Smooth muscle cell (in vitro differentiated cells): Measurements from ENCODE around the gene PCDH1. TPM values are rescaled to one million over a fixed set of nuclear protein-coding genes. Genes with fewer than 3 reads are reported as not detected.

Experiments used
- DNase-seq: peaks from one replicate; lab custom pipeline; 2025; ENCODE audit not compliant: unreplicated experiment; lab: John Stamatoyannopoulos, UW
- H2AFZ ChIP-seq: fragments of 200-600 bp; sonication (generic); 2 replicates; pipeline ENCODE4 v1.6.0; 2016; ENCODE audit warnings: antibody characterized with exemption, low read depth, mild to moderate bottlenecking
- H3F3A ChIP-seq: fragments of 200-600 bp; sonication (generic); 2 replicates; pipeline ENCODE4 v1.6.0; 2017; ENCODE audit warnings: antibody characterized with exemption, low read depth
- H3K27ac ChIP-seq: fragments of 200-600 bp; sonication (generic); 2 replicates; pipeline ENCODE4 v1.5.1; 2016; ENCODE audit warnings: low read depth, mild to moderate bottlenecking
- H3K27me3 ChIP-seq: fragments of 200-600 bp; sonication (generic); 2 replicates; pipeline ENCODE4 v1.6.1; 2016; ENCODE audit warnings: low read depth, mild to moderate bottlenecking
- H3K36me3 ChIP-seq: fragments of 200-600 bp; sonication (generic); 2 replicates; pipeline ENCODE4 v1.5.1; 2016; ENCODE audit warnings: low read depth
- H3K4me1 ChIP-seq: fragments of 200-600 bp; sonication (generic); 2 replicates; pipeline ENCODE4 v1.5.1; 2016; ENCODE audit warnings: low read depth
- H3K4me2 ChIP-seq: fragments of 200-600 bp; sonication (generic); 2 replicates; pipeline ENCODE4 v1.6.0; 2016; ENCODE audit warnings: mild to moderate bottlenecking
- H3K4me3 ChIP-seq: fragments of 200-600 bp; sonication (generic); 2 replicates; pipeline ENCODE4 v1.5.1; 2016; ENCODE audit warnings: mild to moderate bottlenecking
- H3K79me2 ChIP-seq: fragments of 200-600 bp; sonication (generic); 2 replicates; pipeline ENCODE4 v1.6.0; 2016; ENCODE audit warnings: low read depth, mild to moderate bottlenecking
- H3K9ac ChIP-seq: fragments of 200-600 bp; sonication (generic); 2 replicates; pipeline ENCODE4 v1.6.0; 2016; ENCODE audit warnings: low read depth
- H3K9me3 ChIP-seq: fragments of 200-600 bp; sonication (generic); replicated peaks from 2 replicates; pipeline ENCODE4 v1.5.1; 2016; ENCODE audit warnings: low read depth
- H4K20me1 ChIP-seq: fragments of 200-600 bp; sonication (generic); 2 replicates; pipeline ENCODE4 v1.6.0; 2016; ENCODE audit warnings: low read depth
- CTCF ChIP-seq: fragments of 200-600 bp; sonication (generic); IDR thresholded peaks from 2 replicates; pipeline ENCODE4 v1.5.1; 2017; ENCODE audit warnings: borderline replicate concordance, mild to moderate bottlenecking, antibody characterized with exemption; ENCODE audit not compliant: insufficient read depth, poor library complexity, severe bottlenecking
- WGBS: methylation state at CpG from one replicate; pipeline ENCODE4 v1.1.7; 2016; ENCODE audit warnings: low lambda C conversion rate; 5-methylcytosine and 5-hydroxymethylcytosine counted together
- polyA plus RNA-seq: library from polyadenylated mRNA; unstranded; fragments of >200 nt; fragmentation: Nextera tagmentation; extraction: Ambion mirVana; gene quantifications from 2 replicates; pipeline ENCODE4 v1.2.1, GENCODE V29; 2016
- total RNA-seq: library from RNA; depleted of rRNA; stranded (reverse); fragments of >200 nt; gene quantifications from 2 replicates; pipeline ENCODE4 v1.2.3, GENCODE V29; 2014

PCDH1 gene
- total and polyA plus RNA-seq, 2 experiments from 2014 or later = 2.5 to 14.7 TPM

GRCh38 chr5:141873933-141874261 lies 4.3 kb downstream of the PCDH1 start:
- Histone ChIP-seq H3K4me1 (peaks cover 40% of the 10 kb centered on the region), H2AFZ (no peak overlapping the region), H3K4me2 (no peak overlapping the region), H3F3A (no peaks in the 10 kb centered on the region), H4K20me1 (no peaks in the 10 kb centered on the region), H3K79me2 (no peaks in the 10 kb centered on the region), H3K36me3 (no peaks in the 10 kb centered on the region), H3K9ac (no peak overlapping the region), H3K9me3 (no peaks in the 10 kb centered on the region), H3K4me3 (no peak overlapping the region), H3K27ac (no peak overlapping the region), H3K27me3 (peaks cover 56% of the 10 kb centered on the region)
- DNase-seq = no peak
- no peak for TF ChIP-seq CTCF
- 83% methylated on average over 3 of the region's 3 CpGs for WGBS

GRCh38 chr5:141872496-141873356 lies 5.5 kb downstream of the PCDH1 start:
- H3K4me1 ChIP-seq = peaks cover 35% of the 10 kb centered on the region

GRCh38 chr5:141871870-141872269 lies 6.3 kb downstream of the PCDH1 start:
- no peak for DNase-seq
- Histone ChIP-seq H4K20me1 (no peaks in the 10 kb centered on the region), H3K27ac (no peak overlapping the region), H3K27me3 (peaks cover 45% of the 10 kb centered on the region), H2AFZ (no peak overlapping the region), H3K9ac (no peak overlapping the region), H3K79me2 (no peaks in the 10 kb centered on the region), H3K9me3 (no peaks in the 10 kb centered on the region), H3K4me3 (no peak overlapping the region), H3K36me3 (no peaks in the 10 kb centered on the region), H3K4me1 (peaks cover 34% of the 10 kb centered on the region), H3K4me2 (no peak overlapping the region), H3F3A (no peaks in the 10 kb centered on the region)
- TF ChIP-seq CTCF = no peak
- WGBS = 76% methylated on average over 4 of the region's 4 CpGs

More at GRCh38 chr5:141872496-141873356, 5.5 kb downstream of the PCDH1 start:
- WGBS = 62% methylated on average over 15 of the region's 15 CpGs
- H3K9me3 ChIP-seq = no peaks in the 10 kb centered on the region
- no peak overlapping the region for H3K27ac ChIP-seq
- no peak overlapping the region for H3K4me3 ChIP-seq
- H2AFZ ChIP-seq = no peak overlapping the region
- H3F3A ChIP-seq = no peaks in the 10 kb centered on the region
- TF ChIP-seq CTCF = no peak
- H3K27me3 ChIP-seq = peaks cover 53% of the 10 kb centered on the region
- no peak overlapping the region for H3K9ac ChIP-seq
- DNase-seq = no peak
- no peaks in the 10 kb centered on the region for H3K36me3 ChIP-seq
- H3K4me2 ChIP-seq = no peak overlapping the region
- no peaks in the 10 kb centered on the region for H3K79me2 ChIP-seq
- no peaks in the 10 kb centered on the region for H4K20me1 ChIP-seq

- Histone ChIP-seq H3K9me3 (no peaks in the 10 kb centered on the region), H3K9ac (no peak overlapping the region), H3K4me1 (peaks cover 33% of the 10 kb centered on the region), H3K4me3 (no peak overlapping the region), H3K27ac (no peak overlapping the region), H2AFZ (no peak overlapping the region), H3K79me2 (no peaks in the 10 kb centered on the region), H3K4me2 (no peak overlapping the region), H3F3A (no peaks in the 10 kb centered on the region), H3K27me3 (peaks cover 35% of the 10 kb centered on the region), H3K36me3 (no peaks in the 10 kb centered on the region), H4K20me1 (no peaks in the 10 kb centered on the region)
- no peak for DNase-seq
- WGBS = 77% methylated on average over 4 of the region's 4 CpGs
- TF ChIP-seq CTCF = no peak
These were observed 7.3 kb downstream of the PCDH1 start for GRCh38 chr5:141870871-141871270.
